GM12865 (cell line): ENCODE data around the gene MTX3.

Experiments
- DNase-seq: peaks from one replicate; pipeline ENCODE4 v3.0.0; 2010; ENCODE audit warnings: low read depth
- H3K4me3 ChIP-seq: 2 replicates; pipeline ENCODE4 v1.5.1; 2011; ENCODE audit warnings: mild to moderate bottlenecking, low read depth, low read length, control low read depth
- TF ChIP-seq, protein P1 (sequence below): IDR thresholded peaks from 2 replicates; pipeline ENCODE4 v1.5.1; 2011; ENCODE audit warnings: low read length, control low read depth, low read depth, inconsistent platforms; ENCODE audit not compliant: insufficient read depth; ENCODE audit errors: missing control alignments

MTX3 gene, protein sequence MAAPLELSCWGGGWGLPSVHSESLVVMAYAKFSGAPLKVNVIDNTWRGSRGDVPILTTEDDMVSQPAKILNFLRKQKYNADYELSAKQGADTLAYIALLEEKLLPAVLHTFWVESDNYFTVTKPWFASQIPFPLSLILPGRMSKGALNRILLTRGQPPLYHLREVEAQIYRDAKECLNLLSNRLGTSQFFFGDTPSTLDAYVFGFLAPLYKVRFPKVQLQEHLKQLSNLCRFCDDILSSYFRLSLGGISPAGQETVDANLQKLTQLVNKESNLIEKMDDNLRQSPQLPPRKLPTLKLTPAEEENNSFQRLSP

DNA sequence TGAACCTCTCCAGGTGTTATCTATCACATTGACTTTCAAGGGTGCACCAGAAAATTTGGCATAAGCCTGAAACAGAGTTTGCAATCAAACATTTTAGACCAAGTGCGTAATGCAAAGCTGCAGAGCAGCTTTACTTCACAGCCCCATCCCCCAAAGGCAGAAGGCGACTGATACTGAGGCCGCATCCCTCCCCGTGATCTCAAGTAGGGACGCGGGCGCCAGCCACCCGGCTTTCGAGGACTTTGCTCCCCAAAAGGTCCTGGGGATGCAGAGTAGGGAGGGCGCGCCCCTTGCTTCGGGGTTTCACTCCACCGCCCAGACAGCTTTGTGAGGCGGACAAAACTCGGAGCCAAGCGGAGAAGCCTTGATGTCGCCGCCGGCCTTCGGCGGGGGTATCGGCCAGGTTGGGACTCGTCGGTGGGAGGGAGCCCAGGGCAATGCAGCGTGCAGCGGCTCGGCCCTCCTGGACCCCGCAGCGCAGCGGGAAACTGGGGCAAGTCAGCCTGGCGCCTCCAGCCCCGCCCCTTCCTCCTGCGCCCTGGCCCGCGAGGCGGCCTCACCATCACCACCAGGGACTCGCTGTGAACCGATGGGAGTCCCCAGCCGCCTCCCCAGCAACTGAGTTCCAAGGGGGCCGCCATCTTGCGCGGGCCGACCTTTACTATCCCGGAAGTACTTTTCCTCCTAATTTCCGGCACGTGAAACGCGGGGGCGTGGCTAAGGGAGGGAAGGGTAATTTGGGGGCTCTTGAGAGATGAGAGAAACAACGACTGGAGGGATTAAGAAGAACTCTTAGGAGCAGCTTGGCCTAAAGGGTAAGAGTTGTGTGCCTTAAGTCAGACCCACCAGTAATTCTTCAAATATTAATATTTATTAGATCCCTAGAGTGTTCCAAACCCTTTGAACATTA lies at the start of gene MTX3:
Gene MTX3 (minus strand): TSS at position 665 of the 910 bp plus-strand sequence. CDS start 24 bp downstream, at position 641.
- DNase-seq: peak; percentile 90
- H3K4me3 ChIP-seq: peak within 1 kb of the TSS; percentile 90
- TF ChIP-seq, protein P1, sequence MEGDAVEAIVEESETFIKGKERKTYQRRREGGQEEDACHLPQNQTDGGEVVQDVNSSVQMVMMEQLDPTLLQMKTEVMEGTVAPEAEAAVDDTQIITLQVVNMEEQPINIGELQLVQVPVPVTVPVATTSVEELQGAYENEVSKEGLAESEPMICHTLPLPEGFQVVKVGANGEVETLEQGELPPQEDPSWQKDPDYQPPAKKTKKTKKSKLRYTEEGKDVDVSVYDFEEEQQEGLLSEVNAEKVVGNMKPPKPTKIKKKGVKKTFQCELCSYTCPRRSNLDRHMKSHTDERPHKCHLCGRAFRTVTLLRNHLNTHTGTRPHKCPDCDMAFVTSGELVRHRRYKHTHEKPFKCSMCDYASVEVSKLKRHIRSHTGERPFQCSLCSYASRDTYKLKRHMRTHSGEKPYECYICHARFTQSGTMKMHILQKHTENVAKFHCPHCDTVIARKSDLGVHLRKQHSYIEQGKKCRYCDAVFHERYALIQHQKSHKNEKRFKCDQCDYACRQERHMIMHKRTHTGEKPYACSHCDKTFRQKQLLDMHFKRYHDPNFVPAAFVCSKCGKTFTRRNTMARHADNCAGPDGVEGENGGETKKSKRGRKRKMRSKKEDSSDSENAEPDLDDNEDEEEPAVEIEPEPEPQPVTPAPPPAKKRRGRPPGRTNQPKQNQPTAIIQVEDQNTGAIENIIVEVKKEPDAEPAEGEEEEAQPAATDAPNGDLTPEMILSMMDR: no peak

DNA sequence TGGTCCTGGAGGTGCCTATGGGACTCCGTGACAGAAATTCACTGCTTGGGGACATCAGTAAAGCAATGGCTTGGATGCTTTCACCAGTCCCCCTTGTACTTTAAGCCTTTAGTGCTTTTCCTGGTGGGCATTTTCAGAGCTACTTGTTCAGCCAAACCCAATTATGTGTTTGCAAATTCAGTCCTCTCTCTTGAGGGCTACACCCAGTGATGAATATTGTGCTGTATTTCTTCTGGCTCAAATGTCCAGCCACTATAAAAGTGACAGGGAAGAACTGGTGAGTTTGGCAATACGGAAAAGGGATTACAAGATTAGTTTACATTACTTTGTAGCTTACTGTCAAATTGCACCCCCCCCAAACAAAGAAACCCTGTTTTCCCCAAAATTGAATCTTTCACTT lies 48.6 kb upstream of the MTX3 start:
- TF ChIP-seq, protein P1: no peak
- no peak overlapping the region for H3K4me3 ChIP-seq
- DNase-seq: no peak

DNA sequence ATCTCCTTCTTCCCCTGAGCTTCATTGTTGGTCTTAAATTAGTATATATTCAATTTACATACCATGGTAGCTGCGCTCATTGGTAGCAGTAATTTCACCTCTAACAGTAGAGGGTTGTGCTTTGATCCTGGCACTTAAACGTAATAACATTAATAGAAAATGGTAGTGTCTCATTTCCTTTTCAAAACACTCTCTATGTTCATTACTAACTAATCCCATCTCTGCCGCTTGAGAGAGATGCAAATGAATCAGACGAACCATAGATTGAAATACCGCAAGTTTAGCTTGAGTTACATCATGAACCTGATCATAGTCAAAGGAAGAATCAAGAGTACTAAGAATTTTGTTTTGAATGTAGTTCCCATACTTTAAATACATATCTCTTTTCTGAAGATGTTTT lies 46.3 kb upstream of the MTX3 start:
- TF ChIP-seq, protein P1: no peak
- no peak overlapping the region for H3K4me3 ChIP-seq
- peak; percentile 72 for DNase-seq

DNA sequence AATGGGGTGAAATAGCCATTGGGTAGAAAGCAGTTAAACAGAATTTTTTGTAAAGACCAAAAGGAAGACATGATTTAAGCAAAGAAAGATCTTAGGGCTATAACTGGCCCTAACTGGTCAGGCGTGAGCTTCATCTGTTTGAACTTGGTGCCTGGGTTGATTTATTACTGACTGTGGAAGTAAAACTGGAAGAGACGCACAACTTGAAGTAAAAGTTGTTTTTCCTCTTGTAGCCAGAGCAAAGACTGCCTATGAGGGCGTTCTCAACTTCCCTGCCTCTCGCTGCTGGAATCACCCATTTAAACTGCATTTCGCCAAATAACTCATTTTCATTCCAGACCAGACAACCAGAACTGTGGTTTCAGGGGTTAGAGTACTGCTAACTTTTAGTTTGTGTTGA lies 45.6 kb upstream of the MTX3 start:
- TF ChIP-seq, protein P1: no peak
- H3K4me3 ChIP-seq: no peak overlapping the region
- DNase-seq: no peak

DNA sequence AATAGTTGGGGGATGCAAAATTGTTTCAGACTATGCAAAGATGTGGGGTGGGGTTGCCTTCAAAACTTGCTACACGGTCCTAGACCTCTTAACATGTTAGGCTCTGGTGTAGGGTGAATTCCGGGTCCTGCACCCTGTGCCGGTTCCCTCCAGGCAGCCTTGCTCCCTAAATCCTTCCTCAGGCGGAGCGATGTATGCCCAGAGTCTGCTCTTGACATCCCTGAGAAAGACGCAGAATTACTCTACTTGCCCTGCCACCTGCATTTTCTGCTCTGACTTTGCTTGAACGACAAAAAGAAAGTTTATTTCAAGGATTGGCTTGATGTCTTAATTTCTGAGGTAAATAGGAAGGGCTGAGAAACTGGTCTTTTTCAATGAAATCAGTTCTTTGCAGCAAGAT lies 44.8 kb upstream of the MTX3 start:
- TF ChIP-seq, protein P1: no peak
- H3K4me3 ChIP-seq: no peak overlapping the region
- no peak for DNase-seq

DNA sequence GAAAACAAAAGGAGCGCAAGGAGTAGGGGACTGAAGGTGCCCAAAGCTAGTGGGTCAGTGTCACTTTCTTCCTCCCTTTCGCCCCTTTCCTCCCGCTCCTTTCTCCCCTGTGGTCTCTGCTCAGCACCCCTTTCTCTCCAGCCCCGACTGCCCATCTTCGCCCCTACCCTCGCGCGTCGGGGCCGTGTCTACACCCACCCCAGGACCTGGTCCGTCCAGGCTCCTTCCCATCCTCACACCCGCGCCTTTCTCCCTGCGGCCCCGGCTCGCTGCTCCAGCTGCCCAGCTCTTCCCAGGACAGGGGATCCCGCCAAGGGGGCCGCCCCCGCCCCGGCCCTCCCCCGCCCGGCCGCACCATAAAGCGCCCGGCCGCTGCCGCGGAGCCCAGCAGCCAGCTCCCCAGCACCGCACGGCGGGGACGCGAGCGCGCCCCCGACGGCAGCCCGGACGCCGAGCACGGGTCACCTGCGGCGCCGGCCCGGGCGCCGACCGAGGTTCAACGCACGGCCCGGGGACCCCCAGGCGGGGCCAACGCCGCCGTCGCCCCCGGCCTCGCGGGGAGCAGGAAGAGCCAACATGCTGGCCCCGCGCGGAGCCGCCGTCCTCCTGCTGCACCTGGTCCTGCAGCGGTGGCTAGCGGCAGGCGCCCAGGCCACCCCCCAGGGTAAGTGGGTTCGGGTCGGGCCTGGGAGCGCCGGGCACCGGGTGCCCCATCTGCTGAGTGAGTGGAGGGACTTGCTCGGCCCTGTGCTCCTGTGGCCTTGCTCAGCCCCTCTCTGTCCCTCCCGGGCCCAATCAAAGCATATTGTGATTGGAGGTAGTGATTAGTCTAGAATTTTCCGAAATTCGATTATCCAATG lies 44.1 kb upstream of the MTX3 start, which contains the start of gene THBS4:
Gene THBS4 (plus strand): TSS at position 387 of the 860 bp plus-strand sequence. CDS start 190 bp downstream, at position 577.
- no peak for DNase-seq
- TF ChIP-seq, protein P1: no peak
- no peak within 1 kb of the TSS for H3K4me3 ChIP-seq
